GM19023 (cell line): Measurements from ENCODE around the gene NAA50.

Experiments used
- ATAC-seq: cut with Tn5 transposase; IDR thresholded peaks from one replicate; pipeline ENCODE4 v1.9.1; 2021; ENCODE audit warnings: mild to moderate bottlenecking, moderate library complexity; ENCODE audit not compliant: unreplicated experiment

NAA50 gene

GRCh38 chr3:113690482-113690881 is 55.6 kb downstream of the NAA50 start:
- no peak for ATAC-seq

- no peak for ATAC-seq
Observed at GRCh38 chr3:113685956-113686721, 59.9 kb downstream of the NAA50 start.

- no peak for ATAC-seq
Observed at GRCh38 chr3:113685124-113685523, 60.9 kb downstream of the NAA50 start.

GRCh38 chr3:113684271-113684819 is 61.7 kb downstream of the NAA50 start:
- ATAC-seq = no peak

GRCh38 chr3:113678773-113679172 is 67.3 kb downstream of the NAA50 start:
- ATAC-seq = no peak

GRCh38 chr3:113677737-113678136 is 68.3 kb downstream of the NAA50 start:
- ATAC-seq = no peak

- ATAC-seq = no peak
Observed at GRCh38 chr3:113676261-113676660, 69.8 kb downstream of the NAA50 start.

GRCh38 chr3:113673593-113673992 is 72.5 kb downstream of the NAA50 start:
- ATAC-seq = no peak

GRCh38 chr3:113668015-113668414 is 78.0 kb downstream of the NAA50 start:
- ATAC-seq = no peak
